Lower leg skin (tissue), 4 donors: ENCODE results near the gene MAT1A. TPM values are rescaled to one million over a fixed set of nuclear protein-coding genes. Genes with fewer than 3 reads are reported as not detected.

Experiments
- total RNA-seq, 4 donors: library from RNA; depleted of rRNA; stranded (reverse); fragments of >200 nt; gene quantifications; one replicate each; pipeline ENCODE4 v1.1.0, GENCODE V29; 2016

The MAT1A gene
- total RNA-seq, 4 donors from 2014 or later: 4.6 to 12.1 (median 6.6) TPM

Other genes with a start within 250 kb of the MAT1A start
- gene TMEM254, start 211.0 kb downstream of the MAT1A start, total RNA-seq: 10 to 100 TPM; 30.9 to 74.4 (median 48.6) TPM
- 10 to 100 TPM in 1 of 4 donors, 1 to 10 TPM in 3; 1.3 to 17.4 (median 8.5) TPM for gene PLAC9, start 156.9 kb downstream of the MAT1A start, total RNA-seq
- 100 to 1,000 TPM in 2 of 4 donors, 10 to 100 TPM in 2; 68.4 to 109 (median 100) TPM for gene ANXA11, start 84.1 kb downstream of the MAT1A start, total RNA-seq
- not detected for gene DYDC1, start 67.1 kb upstream of the MAT1A start, total RNA-seq
- gene DYDC2, start 67.1 kb upstream of the MAT1A start, total RNA-seq: under 1 TPM in 1 of 4 donors, not detected in 3; 0.42 TPM
- gene PRXL2A, start 118.9 kb upstream of the MAT1A start, total RNA-seq: 100 to 1,000 TPM in 1 of 4 donors, 10 to 100 TPM in 3; 65.1 to 106 (median 89.0) TPM
- gene TSPAN14, start 164.7 kb upstream of the MAT1A start, total RNA-seq: 100 to 1,000 TPM; 103 to 168 (median 131) TPM
- under 1 TPM in 1 of 4 donors, not detected in 3; 0.13 TPM for gene SH2D4B, start 248.2 kb upstream of the MAT1A start, total RNA-seq